GM10248 (cell line): ENCODE measurements around the gene HSPA2.

ENCODE experiments used
- CTCF ChIA-PET: fragments of 300-600 bp; sonication (Branson Sonifier 250); formaldehyde crosslinking; extraction: SDS; loops from one replicate; lab custom pipeline; 2021; ENCODE audit warnings: antibody characterized with exemption; lab: Yijun Ruan, JAX
- POLR2A ChIA-PET: fragments of 350-650 bp; sonication (Branson Sonifier 250); formaldehyde crosslinking; extraction: SDS; loops from one replicate; lab custom pipeline; 2020; ENCODE audit warnings: antibody characterized with exemption; lab: Yijun Ruan, JAX
- DNase-seq: peaks from one replicate; pipeline ENCODE4 v3.0.0; 2012; ENCODE audit errors: extremely low spot score
- TF ChIP-seq, protein P1 (sequence below): IDR thresholded peaks from 2 replicates; pipeline ENCODE4 v1.5.1; 2012; ENCODE audit warnings: mild to moderate bottlenecking, low read depth; ENCODE audit errors: extremely low read depth, missing control alignments, control extremely low read depth

HSPA2 gene

DNA sequence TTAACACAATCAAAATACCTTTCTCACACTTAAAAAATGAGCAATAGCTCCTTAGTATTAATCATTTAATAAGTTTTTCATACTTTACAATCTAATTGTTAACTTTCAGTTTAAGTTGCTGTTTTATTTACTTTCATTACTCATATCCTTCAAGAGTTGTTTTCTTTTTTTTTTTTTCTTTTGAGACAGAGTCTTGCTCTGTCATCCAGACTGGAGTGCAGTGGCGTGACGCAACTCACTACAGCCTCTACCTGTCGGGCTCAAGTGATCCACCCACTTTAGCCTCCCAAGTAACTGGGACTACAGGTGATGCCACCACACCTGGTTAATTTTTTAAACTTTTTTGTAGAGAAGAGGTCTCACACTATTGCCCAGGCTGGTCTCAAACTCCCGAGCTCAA is 19.8 kb upstream of the HSPA2 start:
- DNase-seq = no peak
- TF ChIP-seq, protein P1, sequence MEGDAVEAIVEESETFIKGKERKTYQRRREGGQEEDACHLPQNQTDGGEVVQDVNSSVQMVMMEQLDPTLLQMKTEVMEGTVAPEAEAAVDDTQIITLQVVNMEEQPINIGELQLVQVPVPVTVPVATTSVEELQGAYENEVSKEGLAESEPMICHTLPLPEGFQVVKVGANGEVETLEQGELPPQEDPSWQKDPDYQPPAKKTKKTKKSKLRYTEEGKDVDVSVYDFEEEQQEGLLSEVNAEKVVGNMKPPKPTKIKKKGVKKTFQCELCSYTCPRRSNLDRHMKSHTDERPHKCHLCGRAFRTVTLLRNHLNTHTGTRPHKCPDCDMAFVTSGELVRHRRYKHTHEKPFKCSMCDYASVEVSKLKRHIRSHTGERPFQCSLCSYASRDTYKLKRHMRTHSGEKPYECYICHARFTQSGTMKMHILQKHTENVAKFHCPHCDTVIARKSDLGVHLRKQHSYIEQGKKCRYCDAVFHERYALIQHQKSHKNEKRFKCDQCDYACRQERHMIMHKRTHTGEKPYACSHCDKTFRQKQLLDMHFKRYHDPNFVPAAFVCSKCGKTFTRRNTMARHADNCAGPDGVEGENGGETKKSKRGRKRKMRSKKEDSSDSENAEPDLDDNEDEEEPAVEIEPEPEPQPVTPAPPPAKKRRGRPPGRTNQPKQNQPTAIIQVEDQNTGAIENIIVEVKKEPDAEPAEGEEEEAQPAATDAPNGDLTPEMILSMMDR = no peak

DNA sequence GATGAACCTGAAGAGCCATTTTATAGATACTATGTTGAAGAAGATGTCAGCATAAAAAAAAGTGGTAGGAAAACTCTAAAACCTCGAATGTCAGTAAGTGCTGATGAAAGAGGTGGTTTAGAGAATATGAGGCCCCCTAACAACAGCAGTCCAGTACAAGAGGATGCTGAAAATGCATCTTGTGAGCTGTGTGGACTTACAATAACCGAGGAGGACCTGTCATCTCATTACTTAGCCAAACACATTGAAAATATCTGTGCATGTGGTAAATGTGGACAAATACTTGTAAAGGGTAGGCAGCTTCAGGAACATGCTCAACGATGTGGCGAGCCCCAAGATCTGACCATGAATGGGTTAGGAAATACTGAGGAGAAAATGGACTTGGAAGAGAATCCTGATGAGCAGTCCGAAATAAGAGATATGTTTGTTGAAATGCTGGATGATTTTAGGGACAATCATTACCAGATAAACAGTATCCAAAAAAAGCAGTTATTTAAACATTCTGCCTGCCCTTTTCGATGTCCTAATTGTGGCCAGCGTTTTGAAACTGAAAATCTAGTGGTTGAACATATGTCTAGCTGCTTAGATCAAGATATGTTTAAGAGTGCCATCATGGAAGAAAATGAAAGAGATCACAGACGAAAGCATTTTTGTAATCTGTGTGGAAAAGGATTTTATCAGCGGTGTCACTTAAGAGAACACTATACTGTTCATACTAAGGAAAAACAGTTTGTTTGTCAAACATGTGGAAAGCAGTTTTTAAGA is 17.8 kb upstream of the HSPA2 start:
- ChIA-PET CTCF (interaction anchor here (1.0 to 7.6 kb wide), 3 partner anchors 11 to 17 kb away, joined by 3 to 56 read pairs (median 5); partner anchors contain the start of gene HSPA2), POLR2A (interaction anchor here (0.7 kb wide), 1 partner anchor 18 kb away, joined by 3 read pairs; the partner anchor contains the start of gene HSPA2)
- no peak for DNase-seq
- TF ChIP-seq, protein P1 = no peak

More for the DNA sequence above, 19.8 kb upstream of the HSPA2 start:
- ChIA-PET POLR2A (no interaction called here), CTCF (interaction anchor here (0.9 to 7.6 kb wide), 3 partner anchors 10 to 51 kb away, joined by 4 to 56 read pairs (median 6); no protein-coding TSS in a partner anchor)

DNA sequence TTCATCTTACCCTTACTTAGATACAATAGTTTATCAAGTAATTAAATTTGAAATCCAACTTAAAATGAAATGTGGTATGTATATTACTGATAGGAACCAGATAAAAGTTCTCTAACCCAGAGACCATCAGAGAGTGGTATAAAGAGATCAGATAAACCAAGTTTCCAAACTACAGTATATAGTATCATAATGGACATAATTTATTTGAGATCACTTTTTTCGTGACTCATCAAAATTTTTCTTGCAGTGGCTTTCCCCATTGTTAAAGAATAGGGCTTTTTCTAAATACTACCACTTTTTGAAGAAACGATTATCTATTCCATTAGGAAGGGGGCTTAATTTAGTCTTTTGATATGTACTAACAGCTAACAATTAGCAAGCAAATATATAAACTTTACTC is 15.2 kb upstream of the HSPA2 start:
- TF ChIP-seq, protein P1 = no peak
- DNase-seq = no peak
- ChIA-PET POLR2A (no interaction called here), CTCF (interaction anchor here (1.5 to 7.6 kb wide), 3 partner anchors 10 to 14 kb away, joined by 5 to 56 read pairs (median 8); no protein-coding TSS in a partner anchor)

DNA sequence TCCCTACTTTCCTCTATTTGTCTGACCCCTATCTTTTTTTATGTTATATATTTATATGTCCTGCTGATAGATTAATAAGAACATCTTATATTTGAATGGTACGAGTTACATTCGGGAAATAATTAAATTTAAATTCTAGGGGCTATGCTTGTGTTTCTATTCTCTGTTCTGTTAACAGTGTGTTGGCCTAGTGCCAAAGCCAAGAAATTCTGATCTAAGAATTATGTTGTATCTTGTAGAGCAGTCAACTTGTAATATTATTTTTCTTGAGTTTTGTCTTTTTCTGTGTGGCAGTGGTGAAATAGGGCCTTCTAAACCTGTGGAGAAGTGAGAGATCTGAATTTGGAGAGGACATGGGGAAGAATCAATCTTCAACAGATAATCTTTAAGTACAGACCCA is 9.0 kb upstream of the HSPA2 start:
- CTCF ChIA-PET = interaction anchor here (0.9 to 2.5 kb wide), 2 partner anchors 16 to 21 kb away, joined by 4 to 6 read pairs; no protein-coding TSS in a partner anchor
- TF ChIP-seq, protein P1 = no peak
- DNase-seq = no peak
- POLR2A ChIA-PET = no interaction called here

DNA sequence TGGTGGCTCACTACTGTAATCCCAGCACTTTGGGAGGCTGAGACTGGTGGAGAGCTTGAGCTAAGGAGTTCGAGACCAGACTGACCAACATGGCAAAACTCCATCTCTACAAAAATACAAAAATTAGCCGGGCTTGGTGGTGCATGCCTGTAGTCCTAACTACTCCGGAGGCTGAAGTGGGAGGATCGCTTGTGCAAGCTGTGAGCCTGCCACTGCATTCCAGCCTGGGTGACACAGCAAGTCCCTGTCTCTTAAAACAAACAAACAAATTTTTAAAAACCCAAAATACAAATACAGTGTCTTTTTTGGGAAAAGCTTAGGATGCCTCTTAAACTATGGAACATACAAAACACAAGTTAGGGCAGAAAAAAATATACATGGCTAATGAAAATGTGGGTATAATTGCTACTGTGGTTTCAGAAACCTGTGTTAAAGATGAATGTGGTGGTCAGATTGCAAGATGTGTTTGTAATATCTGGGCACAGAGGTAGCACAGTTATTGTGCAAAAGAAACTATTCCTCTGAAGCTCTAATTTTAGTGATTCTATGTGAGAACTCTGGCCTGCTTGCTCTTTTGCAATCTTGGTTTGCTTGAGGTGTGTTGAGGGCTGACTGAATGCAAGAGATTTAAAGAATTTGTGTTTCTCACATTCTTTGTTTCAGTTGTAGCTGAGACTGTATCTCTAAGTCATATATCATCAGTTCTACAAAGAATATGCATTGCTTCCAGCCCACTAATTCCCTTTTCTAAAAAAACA is 3.9 kb upstream of the HSPA2 start:
- CTCF ChIA-PET = interaction anchor here (1.9 to 5.8 kb wide), 2 partner anchors 15 to 26 kb away, joined by 4 to 22 read pairs; no protein-coding TSS in a partner anchor
- DNase-seq = no peak
- POLR2A ChIA-PET = no interaction called here
- TF ChIP-seq, protein P1 = no peak
